ENCODE data around the gene NIPA2.

The NIPA2 gene

DNA sequence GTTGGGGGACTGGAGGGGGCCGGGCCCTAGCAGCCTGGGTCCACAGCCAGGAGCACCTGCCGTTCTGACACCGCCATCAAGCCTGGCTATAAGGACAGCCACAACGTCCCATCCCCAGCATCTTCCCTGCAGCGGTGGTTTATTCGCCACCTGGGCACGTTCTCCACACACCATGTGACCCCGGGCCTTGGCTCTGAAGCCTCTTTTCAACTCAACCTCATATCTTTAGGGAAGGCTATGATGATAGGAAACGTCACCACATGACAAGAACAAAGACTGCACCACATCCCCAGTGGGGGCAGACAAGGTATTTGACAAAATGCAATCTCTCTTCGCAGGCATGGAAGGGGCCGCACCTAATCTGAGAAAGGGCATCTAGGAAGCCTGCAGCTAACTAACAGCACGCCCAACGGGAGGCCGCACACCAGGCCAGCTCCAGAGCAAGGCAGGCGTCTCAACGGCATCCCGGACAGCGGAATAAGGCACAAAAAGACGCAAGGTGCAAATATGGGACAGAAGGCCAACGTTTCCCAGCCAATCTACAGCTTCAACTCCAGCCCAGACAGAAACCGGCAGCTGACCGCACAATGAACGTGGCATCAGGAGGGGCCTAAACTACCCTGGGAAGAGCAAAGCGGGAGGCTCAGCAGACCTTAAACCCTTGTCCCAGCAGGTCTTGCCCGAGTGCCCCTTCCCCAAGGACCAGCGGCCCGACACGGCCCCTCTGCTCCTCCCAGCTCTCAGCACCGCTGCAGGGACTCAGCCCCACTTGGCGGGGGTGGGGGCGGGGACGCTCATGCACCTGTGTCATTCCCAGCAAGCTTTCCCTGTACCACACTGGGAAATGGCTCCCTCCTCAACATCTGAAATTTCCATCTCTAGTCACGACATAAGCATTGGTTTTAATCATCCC, 41.9 kb downstream of the NIPA2 start:
- DNase-seq, result no peak

DNA sequence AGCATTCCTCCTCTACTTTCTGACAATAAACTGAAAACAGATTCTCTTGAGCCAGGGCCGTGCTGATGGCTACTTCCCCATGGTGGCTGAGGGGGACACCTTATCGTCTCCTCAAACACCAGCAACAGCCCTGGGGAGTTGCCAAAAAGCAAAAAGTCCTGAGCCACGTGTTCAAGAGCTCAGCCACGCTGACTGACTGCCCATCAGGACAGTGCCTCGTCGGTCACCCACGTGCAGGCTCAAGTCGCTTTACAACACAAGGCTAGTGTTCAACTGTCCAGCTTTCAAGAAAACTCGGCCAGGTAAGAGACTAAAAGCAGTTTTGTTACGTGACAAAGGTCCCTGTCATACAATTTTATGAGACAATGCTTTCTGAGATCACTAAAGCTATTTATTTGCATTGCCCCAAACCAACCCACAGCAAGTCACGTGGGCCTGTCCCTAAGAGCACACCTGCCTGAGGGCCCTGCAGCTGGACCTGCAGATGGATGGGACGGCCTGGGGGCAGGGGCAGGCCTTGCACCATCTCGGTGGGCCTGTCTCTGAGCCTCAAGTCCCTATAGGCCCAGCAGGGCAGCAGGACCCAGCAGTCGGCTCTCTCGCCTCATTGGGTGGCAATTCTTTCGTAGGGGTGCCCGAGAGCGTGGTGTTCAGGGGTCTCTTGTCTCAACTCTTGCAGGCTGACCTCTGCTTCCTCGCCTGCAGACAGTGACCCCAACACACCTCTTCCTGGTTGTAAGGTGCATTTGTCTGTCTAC, 42.7 kb downstream of the NIPA2 start:
- no peak for DNase-seq

DNA sequence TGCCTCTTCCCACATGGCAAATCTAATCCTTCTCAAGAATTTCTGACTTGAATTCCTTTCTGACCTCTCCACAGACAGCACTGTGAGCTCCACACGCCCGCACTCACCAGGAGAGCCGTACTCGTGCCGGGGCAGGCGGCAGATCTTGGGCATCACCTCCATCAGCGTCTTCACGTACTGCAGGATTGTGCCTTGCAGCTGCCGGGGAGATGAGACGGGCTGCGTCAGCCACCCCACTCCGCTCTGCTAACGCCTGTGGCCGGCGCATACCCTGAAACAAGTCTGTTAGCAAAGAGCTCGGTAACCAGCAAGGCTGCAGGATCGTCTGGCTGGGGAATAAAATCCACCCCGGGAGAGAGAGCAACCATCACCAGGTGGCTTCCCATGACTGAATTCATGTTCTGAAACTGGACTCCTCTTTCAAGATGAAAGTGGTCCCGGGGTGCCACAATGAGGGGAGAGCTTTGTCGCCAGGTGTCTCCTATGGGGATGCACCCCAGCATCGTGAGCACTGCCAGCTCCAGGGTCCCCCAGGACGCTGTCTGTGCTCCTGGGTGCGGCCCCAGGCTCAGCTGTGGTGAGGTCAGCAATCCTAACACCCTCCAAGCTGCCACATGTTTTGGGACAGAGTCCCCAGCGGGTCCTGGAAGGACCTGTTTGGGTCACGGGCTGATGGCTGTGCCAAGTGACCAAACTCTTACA, 43.4 kb downstream of the NIPA2 start:
- DNase-seq, result no peak

DNA sequence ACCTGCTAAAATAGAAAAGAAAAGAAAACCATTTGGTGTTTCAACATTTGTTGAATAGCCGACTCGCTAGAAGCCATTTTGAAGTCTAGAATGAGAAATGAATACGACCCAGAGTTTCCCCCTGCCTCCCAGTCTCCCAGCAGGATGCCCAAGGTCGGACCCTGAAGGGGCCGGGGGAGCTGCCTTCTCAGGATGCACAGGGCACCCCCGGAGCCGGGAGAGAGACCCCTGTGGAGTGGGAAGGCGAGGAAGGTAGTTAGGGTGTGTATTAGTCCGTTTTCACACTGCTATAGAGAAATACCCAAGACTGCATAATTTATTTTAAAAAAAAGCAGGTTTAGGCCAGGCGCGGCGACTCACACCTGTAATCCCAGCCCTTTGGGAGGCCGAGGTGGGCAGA, 44.7 kb downstream of the NIPA2 start:
- no peak for DNase-seq

DNA sequence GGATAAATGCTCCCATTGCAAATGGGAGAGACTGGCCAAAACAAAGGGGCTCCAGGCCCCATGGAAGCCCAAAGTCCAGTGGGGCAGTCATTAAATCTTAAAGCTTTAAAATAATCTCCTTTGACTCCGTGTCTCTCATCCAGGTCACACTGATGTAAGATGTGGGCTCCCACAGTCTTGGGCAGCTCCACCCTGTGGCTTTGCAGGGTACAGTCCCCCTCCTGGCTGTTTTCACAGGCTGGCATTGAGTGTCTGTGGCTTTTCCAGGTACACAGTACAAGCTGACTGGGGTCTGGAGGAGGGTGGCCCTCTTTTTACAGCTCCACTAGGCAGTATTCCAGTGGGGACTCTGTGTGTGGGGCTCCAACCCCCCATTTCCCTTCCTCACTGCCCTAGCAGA, 45.9 kb downstream of the NIPA2 start:
- DNase-seq, result no peak

DNA sequence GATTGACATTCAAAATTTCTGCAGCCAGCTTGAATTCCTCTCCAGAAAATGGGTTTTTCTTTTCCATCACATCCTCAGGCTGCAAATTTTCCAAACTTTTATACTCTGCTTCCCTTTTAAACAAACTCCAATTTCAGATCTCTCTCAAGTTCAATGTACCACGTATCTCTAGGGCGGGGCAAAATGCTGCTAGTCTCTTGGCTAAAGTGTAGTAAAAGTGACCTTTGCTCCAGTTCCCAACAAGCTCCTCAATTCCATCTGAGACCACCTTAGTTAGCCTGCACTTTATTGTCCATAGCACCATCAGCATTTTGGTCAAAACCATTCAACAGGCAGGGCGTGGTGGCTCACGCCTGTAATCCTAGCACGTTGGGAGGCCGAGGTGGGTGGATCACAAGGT, 46.7 kb downstream of the NIPA2 start:
- DNase-seq, result no peak

DNA sequence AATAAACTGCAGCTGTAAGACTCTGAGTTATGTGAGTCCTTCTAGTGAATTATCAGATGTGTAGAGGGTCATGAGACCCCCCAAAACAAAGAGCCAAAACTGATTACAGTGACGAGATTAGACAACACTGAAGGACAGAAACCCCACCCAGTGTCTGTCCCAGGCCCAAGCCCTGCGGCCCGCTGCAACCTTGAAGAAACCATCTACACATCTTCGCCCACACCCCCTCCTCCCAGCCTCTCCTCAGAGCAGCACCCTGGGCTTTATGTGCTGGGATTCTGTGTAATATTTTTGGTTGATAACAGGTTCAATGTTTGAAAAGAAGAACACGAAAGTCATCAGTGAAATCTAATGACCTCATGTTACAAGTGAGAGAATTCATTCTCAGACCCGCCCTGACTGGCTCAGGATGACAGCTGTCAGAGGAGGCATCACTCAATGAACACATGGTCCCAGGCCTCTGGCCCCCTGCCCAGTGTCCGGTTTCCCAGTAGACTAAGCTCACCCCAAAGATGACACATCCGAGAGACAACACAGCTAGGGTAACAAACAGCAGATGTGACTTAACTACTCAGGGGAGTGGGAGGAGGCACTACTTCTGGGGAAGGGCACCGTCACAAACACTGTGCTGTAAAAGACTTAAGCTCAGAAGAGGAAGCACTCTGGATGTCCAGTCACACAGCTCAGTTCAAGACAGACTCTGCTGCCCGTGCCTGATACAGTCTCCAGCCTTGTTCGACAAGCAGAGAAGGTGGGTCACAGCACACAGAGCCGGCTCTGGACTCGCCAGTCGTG, 48.9 kb downstream of the NIPA2 start:
- DNase-seq, result no peak

DNA sequence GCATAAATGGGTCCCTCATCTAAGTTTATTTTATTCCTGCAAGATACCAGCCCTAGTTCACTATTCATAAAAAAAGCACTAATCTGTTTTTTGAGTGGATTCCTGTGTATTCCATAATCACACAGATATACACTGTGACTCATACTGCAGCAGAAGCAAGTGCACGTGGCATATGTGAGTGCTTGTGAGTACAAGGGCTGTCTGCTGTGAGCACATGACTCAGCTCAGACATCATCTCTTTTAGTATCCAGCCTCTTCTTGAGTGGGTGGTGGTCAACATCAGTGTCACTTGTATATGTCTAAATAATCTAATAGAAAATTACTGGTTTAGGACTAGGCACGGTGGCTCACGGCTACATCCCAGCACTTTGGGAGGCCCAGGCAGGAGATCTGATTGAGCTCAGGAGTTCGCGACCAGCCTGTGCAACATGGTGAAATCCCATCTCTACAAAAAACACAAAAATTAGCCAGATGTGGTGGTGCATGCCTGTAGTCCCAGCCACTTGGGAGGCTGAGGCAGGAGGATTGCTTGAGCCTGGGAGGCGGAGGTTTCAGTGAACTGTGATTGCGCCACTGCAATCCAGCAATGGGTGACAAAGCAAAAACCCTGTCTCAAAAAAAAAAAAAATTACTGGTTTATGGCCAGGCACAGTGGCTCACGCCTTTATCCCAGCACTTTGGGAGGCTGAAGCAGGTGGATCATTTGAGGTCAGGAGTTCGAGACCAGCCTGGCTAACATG, 49.8 kb downstream of the NIPA2 start:
- DNase-seq, result no peak

DNA sequence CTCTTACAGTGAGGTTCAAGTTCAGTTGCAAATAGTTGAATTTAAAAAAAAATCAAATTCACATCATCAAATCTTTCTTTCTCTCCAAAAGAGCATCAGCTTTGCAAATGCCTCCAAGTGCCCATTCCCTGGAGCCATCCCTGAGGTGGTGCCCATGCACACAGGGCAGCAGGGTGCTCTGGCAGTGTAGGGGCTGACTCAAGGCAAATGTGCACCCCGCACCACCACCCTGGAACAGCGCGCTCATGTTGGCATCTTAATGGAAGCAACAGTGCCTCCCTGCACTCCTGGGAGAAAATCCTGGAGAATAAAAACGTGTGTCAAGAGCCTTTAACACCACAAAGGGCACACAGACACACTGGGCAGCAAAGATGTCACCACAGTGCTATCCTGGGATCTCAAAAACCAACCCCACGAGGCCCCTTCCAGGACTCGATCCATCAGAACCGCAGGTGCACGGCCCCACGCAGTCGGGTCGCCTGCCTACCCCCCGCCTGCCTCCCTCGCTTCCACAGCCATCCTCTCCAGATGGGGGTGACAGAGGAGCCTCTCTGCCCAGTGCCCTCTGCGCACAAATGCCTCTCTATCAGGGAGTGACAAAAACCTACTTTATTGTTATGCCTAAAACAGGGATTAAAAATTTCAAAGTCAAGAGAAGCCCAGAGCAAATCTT, 50.8 kb downstream of the NIPA2 start:
- no peak for DNase-seq

DNA sequence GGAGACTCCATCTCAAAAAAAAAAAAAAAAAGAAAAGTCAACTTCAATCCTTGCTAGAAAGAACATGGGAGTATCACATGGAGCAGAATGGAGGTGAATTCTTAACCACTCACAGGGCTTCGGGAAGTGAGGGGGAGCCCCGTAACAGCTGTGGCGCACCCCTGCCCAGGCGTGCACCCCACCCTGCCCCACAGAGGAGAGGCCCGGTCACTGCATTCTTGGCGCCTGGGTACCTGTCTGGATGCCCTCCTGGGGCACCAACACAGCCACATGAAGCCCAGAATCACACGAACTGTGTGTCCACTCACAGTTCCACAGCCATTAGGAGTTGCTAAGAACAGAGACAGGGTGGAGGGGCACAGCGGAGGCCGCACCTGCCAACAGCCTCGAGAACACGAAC, 51.8 kb downstream of the NIPA2 start:
- no peak for DNase-seq

- DNase-seq, result no peak
Observed at GRCh38 chr15:22891426-22892210, 53.2 kb downstream of the NIPA2 start.

- no peak for DNase-seq
Observed at GRCh38 chr15:22892333-22892732, 53.9 kb downstream of the NIPA2 start.

DNA sequence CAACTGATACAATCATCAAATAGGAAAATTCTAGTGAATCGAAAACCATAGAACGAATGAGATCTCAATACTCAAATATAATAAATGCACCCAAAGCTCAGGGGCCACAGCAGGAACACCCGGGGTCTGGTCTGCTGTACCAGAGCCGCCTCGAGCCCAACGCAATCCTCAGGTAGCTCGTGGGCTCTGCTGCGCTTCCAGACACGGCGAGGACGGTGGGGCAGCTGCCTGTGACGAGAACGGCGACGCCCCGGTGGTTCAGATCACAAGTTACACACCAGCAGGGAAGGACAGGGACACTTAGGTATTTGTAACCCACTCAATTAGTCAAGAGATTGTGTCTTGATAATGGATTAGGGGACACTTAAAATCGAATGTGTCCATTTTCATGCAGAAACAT, 54.6 kb downstream of the NIPA2 start:
- DNase-seq, result no peak

- DNase-seq, result no peak
Observed at GRCh38 chr15:22893881-22894280, 55.4 kb downstream of the NIPA2 start.

- no peak for DNase-seq
Observed at GRCh38 chr15:22895465-22896190, 57.2 kb downstream of the NIPA2 start.

DNA sequence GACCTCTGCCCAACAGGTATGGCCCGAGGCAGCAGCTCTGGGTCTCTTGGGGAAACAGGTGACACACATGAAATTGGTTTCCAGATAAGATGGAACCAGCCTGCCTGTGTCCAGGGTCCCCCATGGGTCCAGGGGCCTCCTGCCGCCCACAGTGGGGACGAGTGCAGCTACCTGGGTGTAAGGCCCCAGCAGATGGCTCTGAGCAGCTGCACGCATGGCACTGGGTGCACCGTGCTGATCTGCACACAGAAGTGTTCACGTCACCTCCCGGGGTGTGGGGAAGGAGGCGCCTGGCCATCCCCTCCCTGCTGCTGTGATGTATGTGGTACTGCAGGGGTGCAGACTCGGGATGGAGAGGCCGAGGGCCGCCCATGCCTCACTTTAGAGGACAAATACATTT, 63.6 kb downstream of the NIPA2 start:
- DNase-seq, result no peak

DNA sequence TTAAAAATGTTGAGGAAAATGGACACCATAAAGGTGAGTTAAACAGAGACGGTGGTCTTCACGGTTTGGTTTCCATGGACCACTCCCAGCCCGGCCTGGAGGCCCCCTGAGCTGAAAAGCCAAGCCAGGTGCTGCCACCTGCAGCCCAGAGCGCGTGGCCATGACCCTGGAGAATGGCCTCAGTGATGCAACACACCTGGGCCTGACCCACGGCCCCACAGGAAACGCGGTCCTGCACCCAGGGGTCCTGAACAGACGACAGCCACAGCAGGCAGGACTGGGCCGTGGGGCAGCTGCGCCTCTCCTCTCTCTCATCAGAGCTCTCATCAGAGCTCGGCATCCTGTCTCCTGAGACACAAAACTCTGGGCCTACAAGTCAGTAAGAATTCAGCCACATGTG, 64.1 kb downstream of the NIPA2 start:
- no peak for DNase-seq

- no peak for DNase-seq
Observed at GRCh38 chr15:22902981-22903380, 64.5 kb downstream of the NIPA2 start.

GRCh38 chr15:22903427-22903826, 65.0 kb downstream of the NIPA2 start:
- DNase-seq, result no peak

DNA sequence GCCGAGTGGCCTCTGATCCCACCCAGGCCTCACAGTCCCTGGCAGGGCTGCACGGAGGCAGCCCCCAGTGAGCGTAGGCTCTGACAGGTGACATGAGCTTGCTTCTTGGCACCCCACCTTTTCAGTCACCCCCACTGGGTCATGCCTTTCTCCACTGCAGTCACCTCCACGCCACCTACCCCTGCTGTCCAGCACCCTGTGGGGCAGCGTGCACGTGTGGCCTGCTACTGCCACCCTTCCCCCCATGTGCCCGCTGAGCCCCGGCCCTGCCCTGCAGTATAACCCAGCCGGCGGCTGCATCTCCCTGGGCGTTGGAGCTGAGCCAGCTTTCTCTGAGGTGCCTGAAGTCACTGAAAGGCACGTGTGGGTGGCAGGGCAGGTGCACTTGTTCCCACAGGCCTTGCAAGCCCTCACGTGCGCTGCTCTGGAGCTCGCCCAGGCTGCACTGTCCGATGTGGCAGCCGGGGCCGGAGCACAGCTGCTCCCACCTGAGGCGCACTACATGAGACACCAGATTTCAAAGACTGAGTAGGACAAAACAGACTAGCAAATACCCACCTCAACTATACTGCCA, 65.6 kb downstream of the NIPA2 start:
- no peak for DNase-seq
